Activated T-cell treated with anti-CD3 and anti-CD28 coated beads for 24 hours (primary cell): ENCODE measurements around the gene CASP10.

Experiments
- DNase-seq: peaks from one replicate; pipeline ENCODE4 v3.0.0-alpha.2; 2020; ENCODE audit warnings: low read depth

Gene CASP10

DNA sequence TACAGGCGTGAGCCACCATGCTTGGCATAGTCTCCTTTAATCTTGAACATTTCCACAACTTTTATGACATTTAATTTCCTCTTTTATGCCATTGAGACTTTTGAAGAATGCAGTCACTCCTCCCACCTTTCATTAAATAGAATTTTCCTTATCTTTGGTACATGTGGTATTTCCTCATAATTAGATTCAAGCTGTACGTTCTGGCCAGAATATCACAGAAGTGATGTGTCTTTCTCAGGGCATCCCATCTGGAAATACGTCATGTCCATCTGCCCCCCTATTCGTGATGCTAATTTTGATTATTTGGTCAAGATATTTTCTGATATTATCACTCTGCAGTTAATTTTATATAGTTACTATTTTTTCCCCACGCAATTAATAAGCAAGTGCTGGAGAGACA lies 16.9 kb downstream of the CASP10 start:
- no peak for DNase-seq

DNA sequence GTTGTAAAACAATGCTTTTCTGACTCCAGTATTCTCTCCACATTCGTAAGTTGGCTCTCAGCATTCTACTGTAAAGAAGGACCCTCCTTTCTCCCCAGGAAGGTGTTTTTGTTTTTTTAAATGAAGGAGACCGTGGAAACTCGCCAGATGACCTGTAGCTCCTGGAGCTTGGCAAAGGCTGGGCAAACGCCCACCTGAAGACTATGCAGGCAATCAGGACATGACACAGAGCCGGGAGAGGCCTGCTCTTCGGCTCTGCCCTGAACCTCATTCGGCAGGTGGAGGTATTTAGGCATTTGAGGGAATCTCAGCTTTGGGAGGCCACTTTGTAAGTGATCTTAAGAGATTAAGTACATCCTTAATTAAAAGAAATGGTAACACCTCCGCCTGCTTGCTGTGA lies 17.4 kb downstream of the CASP10 start:
- no peak for DNase-seq

DNA sequence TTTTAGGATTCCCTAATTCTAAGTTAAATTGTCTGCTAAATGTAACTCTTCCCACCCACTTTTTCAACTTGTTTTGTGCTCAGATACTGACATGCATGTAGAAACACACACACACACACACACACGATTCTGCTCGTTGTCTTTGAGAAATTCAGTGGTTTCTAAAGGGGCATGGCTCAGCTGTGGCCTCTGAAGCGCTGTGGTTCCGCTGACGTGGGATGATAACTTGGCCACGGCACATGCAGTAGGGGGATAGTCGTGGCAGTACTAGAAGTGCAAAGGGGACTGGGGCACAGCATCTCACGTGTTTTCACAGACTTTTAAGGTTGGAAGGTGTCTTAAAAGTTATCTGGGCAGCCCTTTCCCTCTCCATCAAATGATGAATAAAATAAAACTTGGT lies 18.4 kb downstream of the CASP10 start:
- no peak for DNase-seq

DNA sequence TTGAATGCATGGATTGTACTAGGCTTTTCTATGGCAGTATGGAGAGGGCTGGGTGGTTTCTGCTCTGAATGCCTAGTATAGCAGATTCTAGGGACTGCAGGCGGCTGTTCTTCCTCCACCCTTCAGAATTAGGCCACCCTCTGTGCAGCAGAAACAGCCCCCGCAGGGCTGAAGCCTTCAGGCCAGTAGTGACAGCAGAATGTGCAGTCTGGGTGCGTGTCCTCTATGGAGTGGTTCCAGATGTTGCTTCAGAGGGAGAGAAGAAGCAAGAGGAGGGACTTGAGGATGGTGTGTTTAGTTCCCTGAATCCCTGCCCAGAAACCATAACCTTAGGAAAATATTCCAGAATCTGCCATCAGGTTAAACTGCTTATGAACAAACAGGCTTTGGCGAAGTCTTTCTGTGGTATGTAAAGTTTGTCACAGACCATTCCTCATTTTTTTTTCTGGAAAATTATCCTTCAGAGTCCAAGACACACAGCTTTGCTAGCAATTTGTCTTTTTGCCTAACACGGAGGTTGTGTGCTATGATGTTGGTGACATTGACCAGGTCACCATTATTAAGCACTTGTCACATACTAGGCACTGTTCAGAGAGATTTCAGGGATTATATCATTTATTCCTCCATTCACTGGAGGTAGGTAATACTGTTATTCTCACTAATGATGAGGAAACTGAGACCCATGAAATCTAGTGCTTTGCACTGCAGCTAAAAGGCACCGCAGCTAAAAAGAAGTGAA lies 21.1 kb downstream of the CASP10 start:
- no peak for DNase-seq

DNA sequence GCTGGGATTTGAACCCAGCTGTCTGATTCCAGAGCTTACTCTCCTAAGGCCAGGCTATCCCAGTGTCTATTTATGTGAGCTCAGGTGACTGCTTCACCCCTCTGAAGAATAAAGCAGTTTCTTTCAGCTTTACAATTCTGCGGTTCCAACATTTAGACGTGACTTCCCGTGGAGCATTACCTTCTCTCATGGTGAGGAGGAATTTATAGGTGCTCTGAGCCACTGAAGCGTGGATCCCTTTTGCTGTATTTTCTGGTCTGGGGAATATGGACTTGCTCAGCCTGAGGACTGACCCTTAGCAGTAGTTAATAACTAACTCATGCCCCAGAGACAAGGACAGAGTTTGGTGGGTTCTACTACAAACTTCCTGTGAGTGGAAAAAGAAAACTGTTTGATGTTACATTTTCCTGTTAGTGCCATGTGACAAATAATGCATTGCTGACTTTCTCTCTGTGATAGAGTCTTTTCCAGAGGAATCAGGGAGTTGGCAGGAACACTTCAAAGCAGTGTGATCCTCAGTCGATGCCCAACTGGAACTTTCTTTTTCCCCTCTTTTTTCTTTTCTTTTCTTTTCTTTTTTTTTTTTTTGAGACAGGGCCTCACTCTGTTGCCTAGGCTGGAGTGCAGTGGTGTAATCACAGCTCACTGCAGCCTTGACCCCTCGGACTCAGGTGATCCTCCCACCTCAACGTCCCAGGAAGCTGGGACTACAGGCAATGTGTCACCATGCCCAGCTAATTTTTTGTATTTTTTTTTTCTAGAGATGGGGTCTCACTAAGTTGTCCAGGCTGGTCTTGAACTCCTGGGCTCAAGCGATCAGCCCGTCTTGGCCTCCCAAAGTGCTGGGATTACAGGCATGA lies 21.9 kb downstream of the CASP10 start:
- no peak for DNase-seq

DNA sequence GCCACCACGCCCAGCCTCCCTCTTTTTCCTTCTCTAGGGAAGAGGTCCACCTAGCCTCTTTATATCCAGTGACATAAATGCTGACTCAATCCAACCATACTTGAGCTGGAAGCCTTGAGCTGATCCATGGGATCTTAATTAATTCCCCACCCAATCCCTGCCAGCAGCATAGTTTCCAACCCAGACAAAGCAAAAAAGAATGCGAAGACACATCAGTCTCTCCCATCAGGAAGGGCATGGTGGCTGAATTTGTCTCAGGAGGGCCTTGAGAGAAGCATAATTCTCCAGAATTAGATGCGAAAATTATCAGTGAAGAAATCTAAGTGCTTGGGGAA lies 22.5 kb downstream of the CASP10 start:
- DNase-seq: no peak

DNA sequence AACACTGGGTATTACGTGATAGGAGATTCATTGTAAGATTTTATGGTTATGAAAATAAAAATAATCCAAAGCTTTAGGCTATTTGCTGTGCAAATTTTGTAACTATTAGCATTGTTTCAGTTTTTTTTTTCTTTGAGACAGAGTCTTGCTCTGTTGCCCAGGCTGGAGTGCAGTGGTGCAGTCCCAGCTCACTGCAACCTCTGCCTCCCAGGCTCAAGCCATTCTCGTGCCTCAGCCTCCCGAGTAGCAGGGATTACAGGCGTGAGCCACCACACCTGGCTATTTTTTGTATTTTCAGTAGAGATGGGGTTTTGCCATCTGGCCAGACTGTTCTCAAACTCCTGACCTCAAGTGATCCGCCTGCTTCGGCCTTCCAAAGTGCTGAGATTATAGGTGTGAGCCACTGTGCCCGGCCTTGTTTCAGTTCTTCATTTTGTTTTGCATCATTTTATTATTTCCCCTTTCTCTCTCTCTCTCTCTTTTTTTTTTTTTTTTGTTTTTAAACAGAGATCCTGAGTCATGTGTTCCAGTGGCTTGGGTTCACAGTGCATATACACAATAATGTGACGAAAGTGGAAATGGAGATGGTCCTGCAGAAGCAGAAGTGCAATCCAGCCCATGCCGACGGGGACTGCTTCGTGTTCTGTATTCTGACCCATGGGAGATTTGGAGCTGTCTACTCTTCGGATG lies 25.8 kb downstream of the CASP10 start:
- no peak for DNase-seq

DNA sequence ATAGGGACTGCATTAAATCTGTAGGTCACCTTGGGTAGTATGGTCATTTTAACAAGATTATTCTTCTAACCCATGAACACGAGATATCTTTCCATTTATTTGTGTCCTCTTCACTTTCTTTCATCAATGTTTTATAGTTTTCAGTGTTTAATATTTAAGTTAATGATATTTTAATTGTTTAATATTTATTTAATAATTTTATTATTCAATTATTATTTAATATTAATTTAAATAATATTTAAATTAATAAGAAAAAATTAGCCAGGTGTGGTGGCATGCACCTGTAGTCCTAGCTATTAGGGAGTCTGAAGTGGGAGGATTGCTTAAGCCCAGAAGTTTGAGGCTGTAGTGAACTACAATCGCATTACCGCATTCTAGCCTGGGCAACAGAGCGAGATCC lies 33.0 kb downstream of the CASP10 start:
- DNase-seq: no peak

DNA sequence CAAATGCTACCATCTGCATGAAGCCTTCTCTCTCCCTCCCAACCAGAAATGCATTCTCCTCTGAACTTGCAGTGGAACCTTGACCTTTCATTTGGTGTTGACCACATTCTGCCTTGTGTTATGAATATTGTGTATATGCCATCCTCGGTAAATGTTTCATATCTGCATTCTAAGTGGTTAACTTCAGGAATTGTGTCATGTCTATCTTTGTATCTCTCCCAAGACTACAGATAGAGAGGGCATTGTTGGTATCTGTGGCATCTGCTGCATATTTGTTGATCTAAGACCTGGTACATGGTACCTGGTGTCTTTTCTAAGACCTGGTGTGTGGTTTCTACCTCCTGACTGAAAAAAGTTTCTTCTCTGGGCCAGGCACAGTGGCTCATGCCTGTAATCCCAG lies 34.0 kb downstream of the CASP10 start:
- DNase-seq: no peak

DNA sequence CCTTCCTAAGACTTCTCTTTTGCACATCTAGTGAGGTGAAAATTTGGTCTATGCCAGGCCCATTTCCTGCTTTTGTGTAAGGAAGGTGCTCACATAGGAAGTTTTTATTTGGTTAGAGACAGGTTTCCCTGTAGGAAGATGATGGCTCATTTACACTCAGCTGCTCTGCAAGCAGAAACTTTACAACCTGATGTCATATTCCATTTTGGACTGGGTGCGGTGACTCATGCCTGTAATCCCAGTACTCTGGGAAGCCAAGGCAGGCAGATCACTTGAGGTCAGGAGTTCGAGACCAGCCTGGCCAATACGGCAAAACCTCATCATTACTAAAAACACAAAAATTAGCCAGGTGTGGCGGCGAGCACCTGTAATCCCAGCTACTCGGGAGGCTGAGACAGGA lies 35.8 kb downstream of the CASP10 start:
- no peak for DNase-seq

DNA sequence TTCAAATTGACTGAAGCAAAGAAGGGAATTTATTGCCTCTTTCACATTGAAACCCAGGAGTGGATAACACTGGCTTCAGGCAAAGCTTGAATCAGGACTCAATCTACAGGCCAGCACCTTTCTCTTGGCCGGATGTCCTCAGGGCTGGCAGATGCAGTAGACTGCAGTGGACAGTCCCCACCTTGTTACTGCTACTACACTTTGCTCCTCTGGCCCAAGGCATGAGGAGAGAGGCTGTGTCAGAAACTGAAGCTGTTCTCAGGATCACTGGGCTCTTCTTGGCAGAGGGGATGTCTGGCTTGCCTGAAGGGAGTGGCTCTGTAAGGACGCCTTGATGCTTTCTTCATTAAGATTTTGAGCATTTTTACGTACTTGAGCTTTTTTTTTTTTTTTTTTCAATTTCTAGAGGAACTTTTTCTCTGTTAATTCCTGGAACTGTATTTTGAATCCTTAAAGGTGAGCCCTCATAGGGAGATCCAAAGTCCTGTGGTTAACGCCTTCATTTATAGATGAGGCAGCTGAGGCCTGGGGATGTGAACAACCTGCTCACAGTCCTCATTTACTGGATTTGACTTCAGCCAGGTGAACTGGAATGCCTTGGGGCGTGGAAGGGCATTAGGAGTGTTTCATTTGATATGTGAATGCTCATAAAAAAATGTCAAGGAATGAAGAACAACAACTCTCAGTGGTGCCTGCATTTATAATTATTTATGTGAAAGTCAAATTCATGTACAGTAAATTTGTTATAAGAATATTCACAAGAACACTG lies 36.6 kb downstream of the CASP10 start:
- no peak for DNase-seq

DNA sequence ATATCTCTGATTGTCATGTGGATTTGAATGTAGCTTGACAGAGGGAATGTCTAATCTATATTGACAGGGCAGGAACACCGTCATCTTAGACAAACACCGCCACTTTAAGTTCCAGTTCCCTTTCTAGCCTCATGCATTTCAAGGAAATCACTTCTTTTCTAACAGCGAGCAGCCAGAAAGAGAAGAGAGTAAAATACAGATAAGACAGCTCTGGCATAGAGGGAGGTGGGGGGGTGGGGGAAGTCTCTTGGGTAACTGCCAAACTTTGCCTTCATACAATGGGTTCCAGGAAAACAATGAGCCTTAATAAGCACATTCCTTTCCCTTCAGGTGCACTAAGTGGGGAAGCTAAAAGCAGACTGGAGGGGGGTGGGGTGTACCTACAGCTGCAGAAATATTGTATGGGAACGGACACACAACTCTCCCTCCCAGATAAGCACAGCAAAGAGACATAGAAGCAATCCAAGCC lies 37.2 kb downstream of the CASP10 start:
- DNase-seq: no peak

DNA sequence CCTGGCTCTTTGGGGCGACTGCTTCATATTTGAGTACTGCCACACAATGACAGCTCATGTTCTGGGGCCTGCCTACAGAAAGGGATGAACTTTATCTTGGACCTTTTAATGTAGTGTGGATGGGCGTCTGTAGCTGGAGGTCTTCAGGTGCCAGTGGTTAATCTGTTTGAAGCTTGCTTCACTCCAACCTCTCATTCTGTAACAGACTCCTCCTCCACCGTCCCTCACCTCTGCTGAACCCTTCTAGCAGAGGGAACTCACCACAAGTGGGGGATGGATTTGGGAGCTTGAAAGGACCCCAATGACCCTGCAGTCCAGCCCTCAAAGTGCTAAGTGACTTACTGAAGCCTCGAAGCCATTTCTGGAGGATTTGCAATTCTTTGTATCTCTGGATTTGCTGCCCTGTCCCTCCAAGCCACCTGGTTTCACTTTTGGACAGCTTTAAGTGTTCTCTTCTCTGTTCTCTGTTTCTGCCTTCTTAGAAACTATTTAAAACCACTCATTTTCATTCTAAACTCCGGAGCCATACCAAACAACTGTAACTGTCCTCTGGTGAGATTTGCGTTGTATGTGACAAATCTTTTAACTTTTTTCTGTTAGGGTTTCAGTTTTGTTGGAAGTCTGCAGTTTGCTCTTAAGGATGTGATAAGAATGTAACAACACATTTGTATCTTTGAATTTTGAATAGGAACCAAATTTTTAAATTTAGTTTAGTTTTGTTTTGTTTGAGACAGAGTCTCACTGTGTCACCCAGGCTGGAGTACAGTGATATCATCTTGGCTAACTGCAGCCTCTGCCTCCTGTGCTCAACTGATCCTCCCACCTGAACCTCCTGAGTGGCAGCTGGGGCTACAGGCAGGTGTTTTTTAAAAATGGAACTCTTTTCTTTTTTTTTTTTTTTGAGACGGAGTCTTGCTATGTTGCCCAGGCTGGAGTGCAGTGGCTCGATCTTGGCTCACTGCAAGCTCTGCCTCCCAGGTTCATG lies 40.4 kb downstream of the CASP10 start:
- no peak for DNase-seq

DNA sequence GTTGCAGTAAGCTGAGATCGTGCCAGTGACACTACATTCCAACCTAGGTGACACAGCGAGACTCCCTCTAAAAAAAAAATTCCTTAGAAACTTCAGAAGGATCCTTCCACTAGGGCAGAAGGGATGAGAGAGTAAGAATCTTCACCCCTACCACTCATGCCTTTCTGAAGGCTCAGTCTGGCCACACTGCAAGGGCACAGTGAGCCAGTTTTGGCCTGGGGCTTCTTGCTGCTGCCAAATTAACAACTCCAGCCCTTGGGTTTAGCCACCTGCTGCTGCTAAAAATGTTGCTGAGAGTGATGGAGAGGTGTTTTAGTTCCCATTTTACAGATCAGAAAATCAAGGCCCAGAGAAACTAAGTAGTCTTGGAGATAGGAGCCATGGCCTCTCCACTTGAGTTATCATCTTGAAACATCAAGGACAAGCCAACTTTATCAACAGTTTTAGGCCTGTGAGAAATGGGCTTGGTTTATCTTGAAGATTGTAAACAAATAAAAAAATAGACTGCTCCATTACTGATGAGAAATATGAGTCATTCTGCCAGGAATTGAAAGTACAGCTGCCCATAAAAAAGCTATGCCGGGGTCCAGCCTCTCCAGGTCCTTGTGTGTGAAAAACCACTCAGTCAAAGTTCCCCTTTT lies 45.5 kb downstream of the CASP10 start:
- DNase-seq: no peak

DNA sequence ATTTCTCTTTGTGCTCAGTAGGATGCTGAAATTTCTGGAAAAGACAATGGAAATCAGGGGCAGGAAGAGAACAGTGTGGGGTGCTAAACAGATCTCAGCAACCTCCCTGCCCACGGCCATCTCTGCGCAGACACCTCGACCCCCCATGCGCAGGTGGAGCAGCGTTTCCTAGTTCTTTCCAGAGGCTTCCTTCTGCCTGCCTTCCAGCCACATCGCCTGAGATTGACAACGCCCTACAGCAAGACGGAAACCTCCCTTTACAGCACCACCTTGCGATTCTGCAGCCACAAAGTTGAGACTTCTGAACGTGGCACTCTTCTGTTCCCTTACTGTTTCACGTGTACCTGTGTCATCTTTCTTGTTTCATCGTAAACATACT lies 46.0 kb downstream of the CASP10 start:
- no peak for DNase-seq

DNA sequence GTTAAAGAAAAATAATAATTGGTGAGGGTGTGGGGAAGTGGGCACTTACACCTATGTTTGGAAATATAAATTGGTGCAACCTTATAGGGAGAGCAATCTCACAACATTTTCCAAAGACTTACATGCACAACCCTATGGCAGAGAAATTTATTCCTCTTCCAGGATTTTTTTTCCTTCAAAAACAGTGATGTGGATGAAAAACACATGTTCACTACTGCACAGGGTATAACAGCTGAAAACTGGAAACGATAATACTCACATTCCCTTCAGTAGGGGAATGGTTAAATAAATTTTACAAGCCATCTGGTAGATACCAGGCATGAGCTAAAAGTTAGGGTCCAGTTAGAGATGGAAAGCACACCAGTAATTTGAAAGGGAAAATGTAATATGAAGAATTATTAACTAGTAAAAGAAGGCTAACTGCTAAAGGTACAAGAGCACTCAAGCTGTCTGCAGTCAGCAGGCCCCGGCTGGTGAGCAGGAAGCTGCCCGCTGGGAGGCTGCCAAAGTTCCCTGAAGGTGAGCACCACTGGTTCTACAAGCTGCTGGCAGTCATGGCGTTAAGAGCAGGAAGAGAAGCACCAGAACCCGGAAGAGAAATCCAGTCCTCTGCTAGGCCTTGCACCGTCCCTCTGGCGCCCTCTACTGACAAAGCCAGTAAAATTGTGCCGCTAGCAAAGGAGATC lies 49.0 kb downstream of the CASP10 start:
- peak; percentile 88 for DNase-seq

DNA sequence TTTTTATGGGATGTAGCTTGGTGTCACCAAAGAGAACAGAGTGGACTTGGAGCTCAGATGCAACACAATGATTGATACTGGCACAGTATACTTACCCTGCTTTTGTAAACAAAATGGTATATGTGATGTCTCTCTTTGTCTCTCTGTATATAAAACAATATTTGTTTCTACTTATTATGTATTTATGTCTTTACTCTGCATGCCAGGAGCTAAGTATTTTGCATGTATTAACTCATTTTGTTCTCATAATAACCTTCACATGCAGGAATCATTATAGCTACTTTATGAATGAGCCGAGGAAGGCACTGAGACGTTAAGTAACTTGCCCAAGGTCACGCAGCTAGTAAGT lies 49.5 kb downstream of the CASP10 start:
- DNase-seq: no peak

DNA sequence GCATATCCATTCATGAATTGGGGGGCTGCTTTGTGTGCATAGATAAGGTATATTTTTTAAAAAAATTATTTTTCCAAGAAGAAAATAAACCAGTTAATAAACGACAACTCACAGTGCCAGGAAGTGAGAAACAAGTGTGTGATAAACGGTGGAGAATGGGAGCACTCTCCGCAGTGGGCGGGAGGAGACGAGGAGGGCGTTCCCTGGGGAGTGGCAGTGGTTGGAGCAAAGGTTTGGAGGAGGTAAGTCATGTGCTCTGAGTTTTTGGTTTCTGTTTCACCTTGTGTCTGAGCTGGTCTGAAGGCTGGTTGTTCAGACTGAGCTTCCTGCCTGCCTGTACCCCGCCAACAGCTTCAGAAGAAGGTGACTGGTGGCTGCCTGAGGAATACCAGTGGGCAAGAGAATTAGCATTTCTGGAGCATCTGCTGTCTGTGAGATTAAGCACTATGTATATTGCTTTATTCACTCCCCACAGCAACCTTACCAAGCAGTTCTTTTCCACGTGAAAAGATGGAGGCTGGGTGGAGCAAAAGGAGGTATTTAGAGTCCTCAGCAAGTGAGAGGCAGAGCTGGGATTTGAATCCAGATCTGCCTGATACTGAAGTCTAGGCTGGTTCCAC lies 50.4 kb downstream of the CASP10 start:
- peak; percentile 84 for DNase-seq

DNA sequence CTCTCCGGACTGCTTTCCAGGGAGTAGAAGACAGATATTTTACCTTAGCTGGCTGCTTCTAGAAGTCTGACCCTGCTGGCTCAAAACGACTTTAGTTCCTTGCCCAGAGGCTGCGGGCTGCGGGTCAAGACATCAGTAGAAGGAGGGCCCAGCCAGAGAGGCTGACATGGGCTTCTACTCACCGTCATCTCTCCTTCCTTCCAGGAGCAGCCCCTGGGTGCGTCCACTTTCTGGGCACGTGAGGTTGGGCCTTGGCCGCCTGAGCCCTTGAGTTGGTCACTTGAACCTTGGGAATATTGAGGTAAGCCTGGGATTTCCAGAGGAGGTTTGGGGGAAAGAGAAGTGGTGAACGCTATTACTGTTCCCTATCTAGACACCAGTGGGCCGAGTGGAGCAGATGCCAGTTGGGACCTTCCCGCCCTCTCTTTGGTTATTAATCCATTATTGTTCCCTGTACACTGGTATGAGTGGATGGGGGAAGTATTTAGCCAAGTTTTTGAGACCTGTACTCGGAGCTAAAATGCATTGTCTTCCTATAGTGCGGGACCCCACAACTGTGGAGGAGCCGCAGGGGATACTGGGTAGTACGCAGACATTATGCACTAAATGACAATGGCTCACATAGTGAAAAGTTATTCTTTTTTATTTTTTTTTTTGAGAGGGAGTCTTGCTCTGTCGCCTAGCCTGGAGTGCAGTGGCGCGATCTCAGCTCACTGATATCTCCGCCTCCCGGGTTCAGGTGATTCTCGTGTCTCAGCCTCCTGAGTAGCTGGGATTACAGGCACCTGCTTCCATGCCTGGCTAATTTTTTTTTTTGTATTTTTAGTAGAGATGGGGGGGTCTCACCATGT lies 51.1 kb downstream of the CASP10 start:
- DNase-seq: no peak
